HCT116 (cell line): Measurements from ENCODE around the gene PLEKHA6. TPM values are rescaled to one million over a fixed set of nuclear protein-coding genes. Genes with fewer than 3 reads are reported as not detected.

Experiments used
- ATAC-seq: fragments of 200-7000 bp; cut with Tn5 transposase; 2 replicates; pipeline ENCODE4 v1.9.1; 2020; ENCODE audit warnings: mild to moderate bottlenecking, moderate library complexity
- BruUV-seq: library from RNA; stranded (reverse); fragments of 400-500 nt; replicated peaks from 2 replicates; lab custom pipeline; 2021; lab: Mats Ljungman, UMichigan
- CTCF ChIA-PET: fragments of 300-600 bp; sonication (Branson Sonifier 250); formaldehyde crosslinking; loops from one replicate; lab custom pipeline; 2021; ENCODE audit warnings: antibody characterized with exemption; lab: Charles Lee
- POLR2A ChIA-PET: fragments of 300-600, 350-600 bp; sonication (Branson Sonifier 250); formaldehyde crosslinking; loops from one replicate; lab custom pipeline; 2021; ENCODE audit warnings: antibody characterized with exemption; lab: Charles Lee
- RAD21 ChIA-PET, 2 experiments: fragments of 300-600 bp; sonication (Branson Sonifier 250); formaldehyde crosslinking; loops; one replicate each; lab custom pipeline; 2023; ENCODE audit warnings: low total read pairs in 2 of 2; ENCODE audit not compliant: uncharacterized antibody in 2 of 2, unreplicated experiment in 2 of 2, low non-redundant PET in 1 of 2; lab: Charles Lee
- DNase-seq: peaks from one replicate; pipeline ENCODE4 v3.0.0-alpha.2; 2010; ENCODE audit warnings: low read depth, low spot score
- H2AFZ ChIP-seq: fragments of 200-600 bp; shearing (Covaris generic), sonication (generic); 2 replicates; pipeline ENCODE4 v1.6.1; 2017; ENCODE audit warnings: low read depth, mixed run types, mixed read lengths, antibody characterized with exemption, low read length; ENCODE audit not compliant: poor library complexity, severe bottlenecking
- H3K27ac ChIP-seq: 2 replicates; pipeline ENCODE4 v1.5.1; 2012; ENCODE audit warnings: low read depth, low read length
- H3K27me3 ChIP-seq: fragments of 200-600 bp; sonication (generic); 2 replicates; pipeline ENCODE4 v1.6.1; 2016; ENCODE audit warnings: mixed run types, low read length, mixed read lengths; ENCODE audit not compliant: insufficient read depth
- H3K36me3 ChIP-seq, 2 experiments: fragments of 200-500 bp in 1 of 2; fragments of 200-600 bp in 1 of 2; sonication (Bioruptor generic) in 1 of 2; sonication (generic) in 1 of 2; 2 replicates each; pipeline versions ENCODE4 v1.5.1 to v1.6.1; 2014 to 2016; ENCODE audit warnings: low read length in 2 of 2, inconsistent platforms in 1 of 2, mixed read lengths in 1 of 2, mixed run types in 1 of 2; ENCODE audit not compliant: insufficient read depth in 2 of 2, control insufficient read depth in 1 of 2
- H3K4me1 ChIP-seq, 2 experiments: fragments of 200-600 bp in 1 of 2; sonication (generic) in 1 of 2; 2 replicates each; pipeline versions ENCODE4 v1.5.1 to v1.6.1; 2012 to 2017; ENCODE audit warnings: low read length in 2 of 2, inconsistent platforms in 1 of 2, mild to moderate bottlenecking in 1 of 2, mixed read lengths in 1 of 2, mixed run types in 1 of 2, moderate library complexity in 1 of 2; ENCODE audit not compliant: insufficient read depth in 2 of 2, control insufficient read depth in 1 of 2
- H3K4me2 ChIP-seq: fragments of 200-600 bp; sonication (generic); 2 replicates; pipeline ENCODE4 v1.6.1; 2017; ENCODE audit warnings: mixed run types, low read length, mixed read lengths
- H3K4me3 ChIP-seq, 2 experiments: fragments of 200-600 bp in 1 of 2; sonication (generic) in 1 of 2; replicated peaks in 1 of 2; 2 replicates each; pipeline ENCODE4 v1.5.1; 2011 to 2016; ENCODE audit warnings: low read length in 2 of 2, control low read depth in 1 of 2, low read depth in 1 of 2, mild to moderate bottlenecking in 1 of 2, mixed read lengths in 1 of 2, mixed run types in 1 of 2
- H3K79me2 ChIP-seq: fragments of 200-600 bp; sonication (generic); 2 replicates; pipeline ENCODE4 v1.6.1; 2017; ENCODE audit warnings: mild to moderate bottlenecking, mixed run types, low read length, moderate library complexity, mixed read lengths; ENCODE audit not compliant: insufficient read depth
- H3K9ac ChIP-seq: fragments of 200-600 bp; sonication (generic); 2 replicates; pipeline ENCODE4 v1.6.1; 2016; ENCODE audit warnings: low read length, mixed read lengths
- H3K9me2 ChIP-seq: fragments of 200-600 bp; sonication (generic), shearing (Covaris generic); 2 replicates; pipeline ENCODE4 v1.6.1; 2017; ENCODE audit warnings: mixed run types, mild to moderate bottlenecking, moderate library complexity; ENCODE audit not compliant: insufficient read depth
- H3K9me3 ChIP-seq, 2 experiments: fragments of 200-500 bp in 1 of 2; fragments of 200-600 bp in 1 of 2; sonication (Bioruptor generic) in 1 of 2; sonication (generic) in 1 of 2; 2 replicates each; pipeline ENCODE4 v1.6.1; 2014 to 2017; ENCODE audit warnings: low read length in 2 of 2, mixed read lengths in 2 of 2, inconsistent platforms in 1 of 2, low read depth in 1 of 2, mild to moderate bottlenecking in 1 of 2, mixed run types in 1 of 2, moderate library complexity in 1 of 2; ENCODE audit not compliant: control insufficient read depth in 1 of 2, insufficient read depth in 1 of 2
- H4K20me1 ChIP-seq: fragments of 200-600 bp; sonication (generic), shearing (Covaris generic); 2 replicates; pipeline ENCODE4 v1.6.1; 2017; ENCODE audit warnings: mixed run types, mild to moderate bottlenecking, moderate library complexity; ENCODE audit not compliant: insufficient read depth
- CTCF ChIP-seq, 3 experiments: fragments of 200-600 bp in 1 of 3; sonication (generic) in 1 of 3; IDR thresholded peaks in 2 of 3; conservative IDR thresholded peaks in 1 of 3; 2 replicates each; pipeline ENCODE4 v1.5.1; 2012 to 2017; ENCODE audit warnings: low read depth in 2 of 3, low read length in 2 of 3, antibody characterized with exemption in 1 of 3, borderline replicate concordance in 1 of 3, control low read depth in 1 of 3, mild to moderate bottlenecking in 1 of 3, mixed read lengths in 1 of 3, mixed run types in 1 of 3, moderate library complexity in 1 of 3; ENCODE audit not compliant: insufficient read depth in 1 of 3
- EGR1 ChIP-seq: IDR thresholded peaks from 2 replicates; pipeline ENCODE4 v1.6.1; 2012; ENCODE audit warnings: low read depth
- ELF1 ChIP-seq: IDR thresholded peaks from 2 replicates; pipeline ENCODE4 v1.6.1; 2012; ENCODE audit warnings: low read depth, borderline replicate concordance
- FOSL1 ChIP-seq: IDR thresholded peaks from 2 replicates; pipeline ENCODE4 v1.6.1; 2012; ENCODE audit warnings: low read depth
- POLR2A ChIP-seq: IDR thresholded peaks from 2 replicates; pipeline ENCODE4 v1.7.0; 2011; ENCODE audit warnings: borderline replicate concordance; ENCODE audit not compliant: insufficient read depth, insufficient read length; ENCODE audit errors: extremely low read depth
- TCF7L2 ChIP-seq: IDR thresholded peaks from 2 replicates; pipeline ENCODE4 v1.7.0; 2011; ENCODE audit warnings: borderline replicate concordance, inconsistent platforms; ENCODE audit not compliant: insufficient read depth, insufficient read length; ENCODE audit errors: extremely low read depth
- intact Hi-C: fragments of 100-400 bp; cut with micrococcal nuclease; formaldehyde crosslinking; loops from 2 replicates; pipeline ENCODE4 v1.10.0; 2022
- total RNA-seq: library from RNA; stranded (reverse); gene quantifications from one replicate; pipeline ENCODE4 v1.2.1, GENCODE V29; 2021; ENCODE audit not compliant: unreplicated experiment

PLEKHA6 gene
- total RNA-seq, 1 experiment from 2014 or later, result 13.1 TPM

GRCh38 chr1:204263254-204263910 is 96.3 kb downstream of the PLEKHA6 start:
- Histone ChIP-seq H3K9ac (no peak overlapping the region), H3K27ac (no peak overlapping the region), H3K36me3 (no peaks in the 10 kb centered on the region; a peak in 1 of 4 replicates), H3K4me1 (no peaks in the 10 kb centered on the region), H3K79me2 (no peaks in the 10 kb centered on the region)
- POLR2A ChIA-PET, result no interaction called here
- ATAC-seq (no peak), DNase-seq (no peak)
- TF ChIP-seq ELF1, result no peak
- TF ChIP-seq POLR2A, result no peak
- no peak for TF ChIP-seq FOSL1
- TF ChIP-seq EGR1, result no peak
- no peak for TF ChIP-seq TCF7L2
- no peak for TF ChIP-seq CTCF (IDR thresholded peaks at IDR 0.05 in 2 of 3, conservative IDR thresholded peaks at IDR 0.05 in 1 of 3; ENCODE audit: borderline replicate concordance in 1 of 3, insufficient read depth in 1 of 3, low read depth in 2 of 3, low read length in 2 of 3)
- TF ChIP-seq, all 23 proteins: peak for 0
- H3K9me3 ChIP-seq, result no peaks in the 10 kb centered on the region
- H3K27me3 ChIP-seq, result no peaks in the 10 kb centered on the region
- BruUV-seq, result no TSS peak
- H4K20me1 ChIP-seq, result no peaks in the 10 kb centered on the region
- ChIA-PET RAD21 (no interaction called here), CTCF (no interaction called here)
- H3K4me3 ChIP-seq, result no peak overlapping the region
- H3K9me2 ChIP-seq, result no peaks in the 10 kb centered on the region
- intact Hi-C loops, result no loop called here
- H2AFZ ChIP-seq, result no peak overlapping the region
- no peak overlapping the region for H3K4me2 ChIP-seq
